Activated B cell treated with CpG ODN at 0.5 μM for 24 hours (primary cell): ENCODE measurements around the gene KAT5. TPM values are rescaled to one million over a fixed set of nuclear protein-coding genes. Genes with fewer than 3 reads are reported as not detected.
A peak's percentile ranks its signal among the peaks of the same experiment; 100 is the strongest.
"Not testable (repeated sequence)": the region's sequence is repeated elsewhere in the genome, so short reads cannot be mapped to it uniquely, and the experiment has no call there.

Source experiments
- ATAC-seq: fragments of 200-7000 bp; cut with Tn5 transposase; one replicate; pipeline ENCODE4 v1.10.0; 2021; ENCODE audit warnings: low read depth, mild to moderate bottlenecking, moderate library complexity
- CTCF ChIA-PET: fragments of 350-600 bp; sonication (Branson Sonifier 250); formaldehyde crosslinking; loops from one replicate; lab custom pipeline; 2021; ENCODE audit warnings: antibody characterized with exemption; lab: Charles Lee
- POLR2A ChIA-PET: fragments of 350-600 bp; sonication (Branson Sonifier 250); formaldehyde crosslinking; loops from one replicate; lab custom pipeline; 2021; ENCODE audit warnings: antibody characterized with exemption; lab: Charles Lee
- DNase-seq: peaks from one replicate; pipeline ENCODE4 v3.0.0; 2022
- H3K27ac Mint-ChIP-seq: one replicate; pipeline ENCODE4 v1.8.0; 2020; ENCODE audit warnings: mixed read lengths
- H3K27me3 Mint-ChIP-seq: one replicate; pipeline ENCODE4 v1.8.0; 2021; ENCODE audit warnings: mixed read lengths
- H3K36me3 Mint-ChIP-seq: one replicate; pipeline ENCODE4 v1.8.0; 2021; ENCODE audit warnings: low read depth, mixed read lengths
- H3K4me1 Mint-ChIP-seq: one replicate; pipeline ENCODE4 v1.8.0; 2021; ENCODE audit warnings: mixed read lengths
- H3K4me3 Mint-ChIP-seq: one replicate; pipeline ENCODE4 v1.8.0; 2020; ENCODE audit warnings: mild to moderate bottlenecking, mixed read lengths
- H3K9me3 Mint-ChIP-seq: one replicate; pipeline ENCODE4 v1.8.0; 2020; ENCODE audit warnings: mixed read lengths
- intact Hi-C: fragments of 100-400 bp; cut with micrococcal nuclease; formaldehyde crosslinking; loops from one replicate; pipeline ENCODE4 v1.15.1; 2024
- total RNA-seq: library from RNA; stranded (reverse); gene quantifications from 2 replicates; pipeline ENCODE4 v1.2.3, GENCODE V29; 2022
- TF ChIP-seq, protein P1 (sequence below): fragments of 200-600 bp; IDR thresholded peaks from one replicate; pipeline ENCODE4 v1.8.0; 2022; ENCODE audit warnings: antibody characterized with exemption, mild to moderate bottlenecking

KAT5 gene
- total RNA-seq, 1 donor from 2014 or later, result 120 TPM

DNA sequence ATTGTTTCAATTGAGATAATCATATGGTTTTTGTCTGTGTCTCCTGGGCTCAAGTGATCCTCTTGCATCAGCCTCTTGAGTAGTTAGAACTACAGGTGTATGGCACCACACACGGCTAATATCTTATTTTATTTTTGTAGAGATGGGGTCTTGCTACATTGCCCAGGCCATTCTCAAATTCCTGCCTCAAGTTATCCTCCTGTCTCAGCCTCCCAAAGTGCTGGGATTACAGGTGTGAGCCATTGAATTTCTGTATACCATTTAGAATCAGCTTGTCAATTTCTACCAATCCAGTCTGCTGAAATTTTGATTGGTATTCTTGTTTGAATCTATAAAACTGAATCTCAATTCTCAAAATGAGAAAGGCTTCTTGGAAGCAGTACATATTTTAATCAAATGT, 10.4 kb upstream of the KAT5 start:
- no peak overlapping the region for H3K4me3 Mint-ChIP-seq
- ChIA-PET POLR2A (no interaction called here), CTCF (no interaction called here)
- TF ChIP-seq, protein P1, sequence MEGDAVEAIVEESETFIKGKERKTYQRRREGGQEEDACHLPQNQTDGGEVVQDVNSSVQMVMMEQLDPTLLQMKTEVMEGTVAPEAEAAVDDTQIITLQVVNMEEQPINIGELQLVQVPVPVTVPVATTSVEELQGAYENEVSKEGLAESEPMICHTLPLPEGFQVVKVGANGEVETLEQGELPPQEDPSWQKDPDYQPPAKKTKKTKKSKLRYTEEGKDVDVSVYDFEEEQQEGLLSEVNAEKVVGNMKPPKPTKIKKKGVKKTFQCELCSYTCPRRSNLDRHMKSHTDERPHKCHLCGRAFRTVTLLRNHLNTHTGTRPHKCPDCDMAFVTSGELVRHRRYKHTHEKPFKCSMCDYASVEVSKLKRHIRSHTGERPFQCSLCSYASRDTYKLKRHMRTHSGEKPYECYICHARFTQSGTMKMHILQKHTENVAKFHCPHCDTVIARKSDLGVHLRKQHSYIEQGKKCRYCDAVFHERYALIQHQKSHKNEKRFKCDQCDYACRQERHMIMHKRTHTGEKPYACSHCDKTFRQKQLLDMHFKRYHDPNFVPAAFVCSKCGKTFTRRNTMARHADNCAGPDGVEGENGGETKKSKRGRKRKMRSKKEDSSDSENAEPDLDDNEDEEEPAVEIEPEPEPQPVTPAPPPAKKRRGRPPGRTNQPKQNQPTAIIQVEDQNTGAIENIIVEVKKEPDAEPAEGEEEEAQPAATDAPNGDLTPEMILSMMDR, result no peak
- ATAC-seq (no peak), DNase-seq (no peak)
- H3K9me3 Mint-ChIP-seq, result no peaks in the 10 kb centered on the region
- H3K36me3 Mint-ChIP-seq, result no peaks in the 10 kb centered on the region
- H3K27ac Mint-ChIP-seq, result no peak overlapping the region
- H3K27me3 Mint-ChIP-seq, result no peaks in the 10 kb centered on the region
- intact Hi-C loops, result no loop called here
- H3K4me1 Mint-ChIP-seq, result peaks cover 14% of the 10 kb centered on the region

DNA sequence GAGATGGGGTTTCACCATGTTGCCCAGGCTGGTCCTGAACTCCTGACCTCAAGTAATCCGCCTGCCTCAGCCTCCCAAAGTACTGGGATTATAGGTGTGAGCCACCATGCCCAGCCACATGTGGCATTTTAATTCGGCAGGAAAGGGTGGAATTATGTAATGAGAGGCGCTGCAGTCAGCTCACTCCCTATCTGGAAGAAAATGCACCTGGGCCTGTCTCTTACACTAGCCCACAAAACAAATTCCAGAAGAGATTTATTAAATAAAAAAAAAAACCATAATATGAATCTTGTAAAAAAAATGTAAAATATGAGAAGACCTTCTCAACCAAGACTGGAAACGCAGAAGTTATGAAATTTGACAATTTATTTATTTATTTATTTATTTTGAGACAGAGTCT, 8.2 kb upstream of the KAT5 start:
- Mint-ChIP-seq H3K9me3 (no peaks in the 10 kb centered on the region), H3K4me1 (peaks cover 20% of the 10 kb centered on the region), H3K27ac (no peak overlapping the region), H3K36me3 (no peaks in the 10 kb centered on the region), H3K27me3 (no peaks in the 10 kb centered on the region), H3K4me3 (no peak overlapping the region)
- TF ChIP-seq, protein P1, result no peak
- POLR2A ChIA-PET, result no interaction called here
- intact Hi-C loops, result no loop called here
- DNase-seq (no peak), ATAC-seq (no peak)
- CTCF ChIA-PET, result interaction anchor here (1.2 to 4.2 kb wide), 2 partner anchors 77 to 123 kb away, joined by 4 to 24 read pairs; no protein-coding TSS in a partner anchor

DNA sequence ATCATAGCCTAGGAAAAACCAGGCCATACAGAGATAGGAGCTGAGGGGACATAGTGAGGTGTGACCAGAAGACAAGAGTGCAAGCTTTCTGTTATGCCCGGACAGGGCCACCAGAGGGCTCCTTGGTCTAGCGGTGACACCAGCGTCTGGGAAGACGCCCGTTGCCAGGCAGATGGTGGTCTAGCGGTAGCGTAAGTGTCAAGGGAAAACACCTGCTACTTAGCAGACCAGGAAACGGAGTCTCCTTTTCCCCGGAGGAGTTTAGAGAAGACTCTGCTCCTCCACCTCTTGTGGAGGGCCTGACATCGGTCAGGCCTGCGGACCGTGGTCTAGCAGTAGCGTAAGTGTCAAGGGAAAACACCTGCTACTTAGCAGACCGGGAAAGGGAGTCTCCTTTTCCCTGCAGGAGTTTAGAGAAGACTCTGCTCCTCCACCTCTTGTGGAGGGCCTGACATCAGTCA, 5.7 kb upstream of the KAT5 start:
- not testable (repeated sequence) for H3K27ac Mint-ChIP-seq, H3K36me3 Mint-ChIP-seq, H3K9me3 Mint-ChIP-seq, H3K27me3 Mint-ChIP-seq
- ChIA-PET CTCF (interaction anchor here (0.6 to 4.2 kb wide), 10 partner anchors 8 to 185 kb away, joined by 3 to 24 read pairs (median 4); partner anchors contain the start of genes CCDC85B and RELA), POLR2A (interaction anchor here (0.8 to 1.8 kb wide), 5 partner anchors 43 to 265 kb away, joined by 3 to 5 read pairs (median 3); partner anchors contain the start of genes FIBP, RELA and SIPA1)
- Mint-ChIP-seq H3K4me1 (peaks cover 12% of the 10 kb centered on the region), H3K4me3 (peak overlapping the region; percentile 68)
- DNase-seq, result peak; percentile 66
- intact Hi-C loops, result loop anchor here (1.0 kb wide), 3 partner anchors 80 to 283 kb away; no protein-coding TSS in a partner anchor
- ATAC-seq, result peak; percentile 65

DNA sequence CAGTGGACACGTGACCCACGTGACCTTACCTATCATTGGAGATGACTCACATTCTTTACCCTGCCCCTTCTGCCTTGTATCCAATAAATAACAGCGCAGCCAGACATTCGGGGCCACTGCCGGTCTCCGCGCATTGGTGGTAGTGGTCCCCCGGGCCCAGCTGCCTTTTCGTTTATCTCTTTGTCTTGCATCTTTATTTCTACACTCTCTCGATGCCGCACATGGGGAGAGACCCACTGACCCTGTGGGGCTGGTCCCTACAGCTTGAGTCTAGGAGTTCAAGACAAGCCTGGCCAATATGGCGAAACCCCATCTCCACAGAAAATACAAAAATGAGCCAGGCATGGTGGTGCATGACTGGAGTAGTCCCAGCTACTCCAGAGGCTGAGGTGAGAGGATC, 5.0 kb upstream of the KAT5 start:
- intact Hi-C loops, DNase-seq, ATAC-seq, H3K9me3 Mint-ChIP-seq, H3K36me3 Mint-ChIP-seq, H3K27me3 Mint-ChIP-seq, H3K27ac Mint-ChIP-seq: not testable (repeated sequence)
- POLR2A ChIA-PET, result interaction anchor here (0.6 to 1.3 kb wide), 3 partner anchors 13 to 283 kb away, joined by 3 to 6 read pairs (median 3); partner anchors contain the start of gene RNASEH2C
- CTCF ChIA-PET, result interaction anchor here (0.9 to 4.2 kb wide), 4 partner anchors 80 to 338 kb away, joined by 3 to 24 read pairs (median 4); partner anchors contain the start of gene CCDC85B
- Mint-ChIP-seq H3K4me3 (peak overlapping the region; percentile 68), H3K4me1 (peaks cover 15% of the 10 kb centered on the region)

GRCh38 chr11:65708451-65708850, 3.6 kb upstream of the KAT5 start:
- Mint-ChIP-seq H3K36me3 (peaks cover 15% of the 10 kb centered on the region), H3K4me3 (no peak overlapping the region), H3K27me3 (no peaks in the 10 kb centered on the region), H3K9me3 (no peaks in the 10 kb centered on the region), H3K27ac (no peak overlapping the region), H3K4me1 (peaks cover 25% of the 10 kb centered on the region)
- ATAC-seq (no peak), DNase-seq (no peak)
- ChIA-PET CTCF (no interaction called here), POLR2A (no interaction called here)
- intact Hi-C loops, result no loop called here
- TF ChIP-seq, protein P1, result no peak

DNA sequence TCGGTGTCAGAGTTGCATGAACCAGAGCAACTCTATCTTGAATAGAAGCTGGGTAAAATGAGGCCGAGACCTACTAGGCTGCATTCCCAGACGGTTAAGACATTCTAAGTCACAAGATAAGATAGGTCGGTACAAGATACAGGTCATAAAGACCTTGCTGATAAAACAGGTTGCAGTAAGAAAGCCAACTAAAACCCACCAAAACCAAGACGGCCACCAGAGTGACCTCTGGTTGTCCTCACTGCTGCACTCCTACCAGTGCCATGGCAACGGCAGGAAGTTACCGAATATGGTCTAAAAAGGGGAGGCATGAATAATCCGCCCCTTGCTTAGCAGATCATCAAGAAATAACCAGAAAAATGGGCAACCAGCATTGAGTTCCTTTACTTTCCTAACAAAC, 2.4 kb upstream of the KAT5 start:
- no peak overlapping the region for H3K27ac Mint-ChIP-seq
- H3K36me3 Mint-ChIP-seq, result peaks cover 27% of the 10 kb centered on the region
- ChIA-PET POLR2A (interaction anchor here (0.6 kb wide), 2 partner anchors 13 to 179 kb away, joined by 3 to 4 read pairs; partner anchors contain the start of gene FIBP), CTCF (interaction anchor here (0.8 kb wide), 1 partner anchor 119 kb away, joined by 3 read pairs; no protein-coding TSS in a partner anchor)
- DNase-seq (no peak), ATAC-seq (no peak)
- no peaks in the 10 kb centered on the region for H3K27me3 Mint-ChIP-seq
- H3K9me3 Mint-ChIP-seq, result no peaks in the 10 kb centered on the region
- H3K4me3 Mint-ChIP-seq, result no peak overlapping the region
- peaks cover 34% of the 10 kb centered on the region for H3K4me1 Mint-ChIP-seq
- TF ChIP-seq, protein P1, result no peak
- intact Hi-C loops, result loop anchor here (2.0 to 5.0 kb wide), 2 partner anchors 135 to 558 kb away; partner anchors contain the start of gene RAB1B
